ENCODE results near the gene CELSR1. TPM values are rescaled to one million over a fixed set of nuclear protein-coding genes. Genes with fewer than 3 reads are reported as not detected.

CELSR1 gene
- total RNA-seq, 1 donor: 1.1 TPM

- H3K4me3 ChIP-seq (ENCODE audit: low read depth, low read length): no peak overlapping the region
- no peak for TF ChIP-seq CTCF (IDR thresholded peaks at IDR 0.05; ENCODE audit: insufficient read depth, low read length)
- no peak for DNase-seq (ENCODE audit: low read depth)
These were observed 185.1 kb downstream of the CELSR1 start for GRCh38 chr22:46352276-46352675.

GRCh38 chr22:46351767-46352166, 185.7 kb downstream of the CELSR1 start:
- H3K4me3 ChIP-seq (ENCODE audit: low read depth, low read length): no peak overlapping the region
- TF ChIP-seq CTCF (IDR thresholded peaks at IDR 0.05; ENCODE audit: insufficient read depth, low read length): no peak

GRCh38 chr22:46351131-46351735, 186.2 kb downstream of the CELSR1 start:
- no peak for TF ChIP-seq CTCF (IDR thresholded peaks at IDR 0.05; ENCODE audit: insufficient read depth, low read length)
- H3K4me3 ChIP-seq (ENCODE audit: low read depth, low read length): no peak overlapping the region
- DNase-seq (ENCODE audit: low read depth): no peak

More at GRCh38 chr22:46351767-46352166, 185.7 kb downstream of the CELSR1 start:
- no peak for DNase-seq (ENCODE audit: low read depth)

- DNase-seq (ENCODE audit: low read depth): no peak
- TF ChIP-seq CTCF (IDR thresholded peaks at IDR 0.05; ENCODE audit: insufficient read depth, low read length): no peak
These were observed 186.8 kb downstream of the CELSR1 start for GRCh38 chr22:46350646-46351045.

GRCh38 chr22:46350121-46350520, 187.3 kb downstream of the CELSR1 start:
- TF ChIP-seq CTCF (IDR thresholded peaks at IDR 0.05; ENCODE audit: insufficient read depth, low read length): no peak
- DNase-seq (ENCODE audit: low read depth): no peak
- H3K4me3 ChIP-seq (ENCODE audit: low read depth, low read length): no peak overlapping the region

More at GRCh38 chr22:46350646-46351045, 186.8 kb downstream of the CELSR1 start:
- no peak overlapping the region for H3K4me3 ChIP-seq (ENCODE audit: low read depth, low read length)

GRCh38 chr22:46349681-46350080, 187.7 kb downstream of the CELSR1 start:
- no peak overlapping the region for H3K4me3 ChIP-seq (ENCODE audit: low read depth, low read length)
- no peak for TF ChIP-seq CTCF (IDR thresholded peaks at IDR 0.05; ENCODE audit: insufficient read depth, low read length)
- DNase-seq (ENCODE audit: low read depth): no peak

GRCh38 chr22:46349238-46349637, 188.2 kb downstream of the CELSR1 start:
- H3K4me3 ChIP-seq (ENCODE audit: low read depth, low read length): no peak overlapping the region
- no peak for TF ChIP-seq CTCF (IDR thresholded peaks at IDR 0.05; ENCODE audit: insufficient read depth, low read length)
- no peak for DNase-seq (ENCODE audit: low read depth)
